Lower leg skin (tissue), 4 donors: ENCODE measurements around the gene SPATA46. TPM values are rescaled to one million over a fixed set of nuclear protein-coding genes. Genes with fewer than 3 reads are reported as not detected.

Source experiments
- DNase-seq, 2 donors: peaks; one replicate each; pipeline ENCODE4 v3.0.0-alpha.2; 2019; ENCODE audit warnings: low spot score in 2 of 2
- H3K4me3 ChIP-seq: fragments of 200-600 bp; sonication (generic); 2 replicates; pipeline ENCODE4 v1.5.1; 2017; ENCODE audit warnings: mild to moderate bottlenecking, low read depth; ENCODE audit not compliant: poor library complexity, severe bottlenecking
- CTCF ChIP-seq, 3 donors: fragments of 450-650 bp; IDR thresholded peaks; one replicate each; pipeline ENCODE4 v1.5.1; 2016; ENCODE audit warnings: antibody characterized with exemption in 3 of 3, mild to moderate bottlenecking in 3 of 3, moderate library complexity in 2 of 3
- POLR2A ChIP-seq, 2 donors: fragments of 450-650 bp; IDR thresholded peaks; one replicate each; pipeline ENCODE4 v1.6.1; 2016 to 2017; ENCODE audit warnings: antibody characterized with exemption in 2 of 2, mild to moderate bottlenecking in 1 of 2, moderate library complexity in 1 of 2
- WGBS, 2 donors: methylation state at CpG; one replicate each; pipeline ENCODE4 v1.1.5; 2018; 5-methylcytosine and 5-hydroxymethylcytosine counted together
- intact Hi-C: fragments of 100-400 bp; cut with DNase I; formaldehyde crosslinking; loops from one replicate; pipeline ENCODE4 v1.15.0; 2023; ENCODE audit warnings: low total_unique reads
- total RNA-seq, 4 donors: library from RNA; depleted of rRNA; stranded (reverse); fragments of >200 nt; gene quantifications; one replicate each; pipeline ENCODE4 v1.1.0, GENCODE V29; 2016

Gene SPATA46
- total RNA-seq, 4 donors from 2014 or later = not detected

DNA sequence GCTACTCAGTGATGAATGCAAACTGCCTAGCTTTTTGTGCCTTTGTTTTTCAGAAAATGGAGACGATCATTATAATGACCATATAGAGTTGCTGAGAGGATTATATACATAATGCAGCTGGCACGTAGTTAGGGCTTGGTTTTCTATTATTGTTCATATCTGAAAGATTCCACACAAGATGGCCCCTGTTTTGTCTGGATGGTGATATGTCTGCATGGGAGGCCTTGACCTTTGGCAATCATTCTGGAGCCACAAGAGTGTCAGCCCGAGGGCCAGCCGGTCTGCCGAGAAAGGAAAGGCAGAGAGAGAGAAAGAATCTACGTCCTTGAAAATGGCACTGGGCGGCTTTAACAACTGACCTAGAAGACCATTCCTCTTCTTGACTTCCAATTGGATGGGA is 41.0 kb upstream of the SPATA46 start:
- intact Hi-C loops = no loop called here
- TF ChIP-seq POLR2A (IDR thresholded peaks at IDR 0.05) = no peak
- TF ChIP-seq CTCF (IDR thresholded peaks at IDR 0.05) = no peak
- H3K4me3 ChIP-seq = no peak overlapping the region
- no peak for DNase-seq
- WGBS, 2 donors = 92 to 94% methylated on average over 7 of the region's 7 CpGs

DNA sequence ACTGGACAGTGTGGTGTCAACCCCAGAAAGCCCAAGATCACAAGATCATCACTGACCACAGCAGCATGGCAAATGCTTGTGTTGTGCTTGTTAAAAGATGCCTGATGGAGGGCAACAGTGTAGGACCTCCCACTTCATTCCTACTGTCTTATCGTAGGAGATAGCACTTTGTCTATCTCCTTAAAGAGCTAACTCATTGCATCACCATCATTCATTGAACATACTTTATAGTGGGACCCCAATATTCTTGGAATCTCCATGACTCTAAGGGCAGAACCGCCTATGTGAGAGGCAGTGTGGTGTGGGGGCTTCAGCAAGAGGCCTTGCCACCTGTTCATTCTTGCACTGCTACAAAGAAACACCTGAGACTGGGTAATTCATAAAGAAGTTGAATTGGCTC is 40.3 kb upstream of the SPATA46 start:
- no peak for DNase-seq
- no peak for TF ChIP-seq CTCF (IDR thresholded peaks at IDR 0.05)
- intact Hi-C loops = no loop called here
- 86 to 89% methylated on average over 2 of the region's 2 CpGs for WGBS, 2 donors
- H3K4me3 ChIP-seq = no peak overlapping the region

- TF ChIP-seq CTCF (IDR thresholded peaks at IDR 0.05) (no peak), POLR2A (IDR thresholded peaks at IDR 0.05) (no peak)
- intact Hi-C loops = no loop called here
- no peak for DNase-seq
- H3K4me3 ChIP-seq = no peak overlapping the region
Observed at GRCh38 chr1:162416215-162416614, 39.6 kb upstream of the SPATA46 start.

DNA sequence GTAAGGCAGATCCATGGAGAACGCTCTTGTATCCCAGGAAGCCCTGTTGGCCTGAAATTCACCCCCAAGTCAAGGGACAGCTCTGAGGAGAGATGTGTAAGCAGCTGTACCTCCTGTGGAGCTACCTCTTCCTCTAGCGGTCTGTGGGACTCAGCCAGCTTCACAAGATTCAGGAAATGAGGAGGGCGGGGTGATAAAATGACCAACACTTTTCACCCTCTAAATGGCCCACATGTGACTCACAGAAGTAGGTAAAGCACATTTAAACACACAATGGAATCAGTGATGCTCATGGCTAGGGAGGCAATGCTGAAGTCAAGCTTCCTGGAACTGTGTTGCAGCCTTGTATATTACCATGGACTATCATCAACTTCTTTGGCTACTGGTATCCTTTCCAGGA is 35.3 kb upstream of the SPATA46 start, which contains the start of gene SH2D1B:
SH2D1B (minus strand) TSS at position 135 of the 400 bp plus-strand sequence; CDS start at position 15, 120 bp downstream.
- H3K4me3 ChIP-seq = no peak within 1 kb of the TSS
- DNase-seq = no peak
- TF ChIP-seq POLR2A (IDR thresholded peaks at IDR 0.05) = no peak
- no peak for TF ChIP-seq CTCF (IDR thresholded peaks at IDR 0.05)
- intact Hi-C loops = no loop called here
- WGBS, 2 donors = 71 to 85% methylated on average over 3 of the region's 3 CpGs

DNA sequence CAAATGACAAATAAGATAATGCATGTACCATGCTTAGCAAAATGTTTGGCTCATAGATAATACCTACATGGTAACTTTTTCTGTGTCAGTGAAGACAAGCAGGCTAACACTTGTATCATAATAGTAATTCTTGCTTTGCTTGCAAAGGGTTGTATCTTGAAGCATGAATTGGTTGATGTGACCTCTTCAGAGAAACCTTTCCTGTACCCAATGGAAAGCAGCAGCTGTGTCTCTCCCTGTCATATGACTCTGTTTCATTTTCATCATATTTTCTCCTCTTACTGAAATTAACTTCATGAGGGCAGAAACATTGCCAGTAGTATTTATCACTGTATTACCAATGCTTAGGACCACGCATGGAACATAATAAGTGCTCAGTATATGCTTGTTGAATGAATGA is 30.9 kb upstream of the SPATA46 start:
- H3K4me3 ChIP-seq = no peak overlapping the region
- no peak for TF ChIP-seq CTCF (IDR thresholded peaks at IDR 0.05)
- no peak for TF ChIP-seq POLR2A (IDR thresholded peaks at IDR 0.05)
- WGBS, 2 donors = 95 to 100% methylated on average over 1 of the region's 1 CpG
- DNase-seq = no peak
- intact Hi-C loops = no loop called here

GRCh38 chr1:162406811-162407210 is 30.2 kb upstream of the SPATA46 start:
- WGBS, 2 donors = 86 to 89% methylated on average over 2 of the region's 2 CpGs
- DNase-seq = no peak
- H3K4me3 ChIP-seq = no peak overlapping the region
- TF ChIP-seq POLR2A (IDR thresholded peaks at IDR 0.05) (no peak), CTCF (IDR thresholded peaks at IDR 0.05) (no peak)
- intact Hi-C loops = no loop called here
